ENCODE results near the gene GARS1.
"Not testable (repeated sequence)": the region's sequence is repeated elsewhere in the genome, so short reads cannot be mapped to it uniquely, and the experiment has no call there.

GARS1 gene

GRCh38 chr7:30575910-30576309 lies 18.8 kb upstream of the GARS1 start:
- no peak for DNase-seq (ENCODE audit: low read depth, low spot score)

GRCh38 chr7:30583181-30583580 lies 11.5 kb upstream of the GARS1 start:
- DNase-seq (ENCODE audit: low read depth, low spot score), result no peak

GRCh38 chr7:30584415-30584814 lies 10.3 kb upstream of the GARS1 start:
- no peak for DNase-seq (ENCODE audit: low read depth, low spot score)

- no peak for DNase-seq (ENCODE audit: low read depth, low spot score)
Measured at GRCh38 chr7:30584965-30585364, 9.7 kb upstream of the GARS1 start.

GRCh38 chr7:30585675-30586074 lies 9.0 kb upstream of the GARS1 start:
- DNase-seq (ENCODE audit: low read depth, low spot score), result no peak

- DNase-seq (ENCODE audit: low read depth, low spot score), result not testable (repeated sequence)
Measured at GRCh38 chr7:30587547-30587946, 7.1 kb upstream of the GARS1 start.

GRCh38 chr7:30589111-30589510 lies 5.6 kb upstream of the GARS1 start:
- no peak for DNase-seq (ENCODE audit: low read depth, low spot score)

- no peak for DNase-seq (ENCODE audit: low read depth, low spot score)
Measured at GRCh38 chr7:30594048-30594539, 584 bp upstream of the GARS1 start.

GRCh38 chr7:30595436-30596013 lies 847 bp downstream of the GARS1 start:
- no peak for DNase-seq (ENCODE audit: low read depth, low spot score)

- DNase-seq (ENCODE audit: low read depth, low spot score), result no peak
Measured at GRCh38 chr7:30596014-30596641, 1.4 kb downstream of the GARS1 start.

GRCh38 chr7:30596721-30597120 lies 2.0 kb downstream of the GARS1 start:
- DNase-seq (ENCODE audit: low read depth, low spot score), result no peak

GRCh38 chr7:30598121-30598876 lies 3.6 kb downstream of the GARS1 start:
- DNase-seq (ENCODE audit: low read depth, low spot score), result no peak

- DNase-seq (ENCODE audit: low read depth, low spot score), result no peak
Measured at GRCh38 chr7:30604901-30605300, 10.2 kb downstream of the GARS1 start.

- DNase-seq (ENCODE audit: low read depth, low spot score), result no peak
Measured at GRCh38 chr7:30605832-30606231, 11.2 kb downstream of the GARS1 start.

- no peak for DNase-seq (ENCODE audit: low read depth, low spot score)
Measured at GRCh38 chr7:30612658-30613265, 18.1 kb downstream of the GARS1 start.

- DNase-seq (ENCODE audit: low read depth, low spot score), result no peak
Measured at GRCh38 chr7:30613366-30614325, 19.0 kb downstream of the GARS1 start.

- DNase-seq (ENCODE audit: low read depth, low spot score), result no peak
Measured at GRCh38 chr7:30616318-30616717, 21.6 kb downstream of the GARS1 start.

GRCh38 chr7:30617359-30617758 lies 22.7 kb downstream of the GARS1 start:
- DNase-seq (ENCODE audit: low read depth, low spot score), result no peak

- DNase-seq (ENCODE audit: low read depth, low spot score), result no peak
Measured at GRCh38 chr7:30618080-30618676, 23.5 kb downstream of the GARS1 start.

GRCh38 chr7:30618961-30619360 lies 24.3 kb downstream of the GARS1 start:
- no peak for DNase-seq (ENCODE audit: low read depth, low spot score)

- no peak for DNase-seq (ENCODE audit: low read depth, low spot score)
Measured at GRCh38 chr7:30625283-30625682, 30.6 kb downstream of the GARS1 start.

Measured in smooth muscle cell of the brain vasculature (primary cell).